Spleen (tissue), 11 donors: ENCODE data around the gene SUPT3H. TPM values are rescaled to one million over a fixed set of nuclear protein-coding genes. Genes with fewer than 3 reads are reported as not detected.

Experiments
- DNase-seq: peaks from one replicate; pipeline ENCODE4 v3.0.0-alpha.2; 2020
- H3K27ac ChIP-seq, 8 donors: fragments of 200-600 bp; sonication (generic) in 7 of 8; 1 replicate in 4 of 8; 2 replicates in 4 of 8; pipeline versions ENCODE4 v1.5.0 to v1.8.0; 2016 to 2021; ENCODE audit warnings: inconsistent platforms in 4 of 8, mild to moderate bottlenecking in 4 of 8, moderate library complexity in 1 of 8
- H3K27me3 ChIP-seq, 7 donors: fragments of 200-600 bp; sonication (generic) in 6 of 7; replicated peaks in 1 of 7; 1 replicate in 4 of 7; 2 replicates in 3 of 7; pipeline versions ENCODE4 v1.5.0 to v1.8.0; 2016 to 2021; ENCODE audit warnings: inconsistent platforms in 3 of 7, mild to moderate bottlenecking in 1 of 7
- H3K36me3 ChIP-seq, 6 donors: fragments of 200-600 bp; sonication (generic) in 5 of 6; 1 replicate in 4 of 6; 2 replicates in 2 of 6; pipeline versions ENCODE4 v1.5.0 to v1.8.0; 2016 to 2021; ENCODE audit warnings: inconsistent platforms in 2 of 6
- H3K4me1 ChIP-seq, 6 donors: fragments of 200-600 bp; sonication (generic) in 5 of 6; 1 replicate in 3 of 6; 2 replicates in 3 of 6; pipeline versions ENCODE4 v1.5.0 to v1.8.0; 2016 to 2021; ENCODE audit warnings: inconsistent platforms in 3 of 6
- H3K4me3 ChIP-seq, 8 donors: fragments of 200-600 bp; sonication (generic) in 7 of 8; 1 replicate in 4 of 8; 2 replicates in 4 of 8; pipeline versions ENCODE4 v1.5.0 to v1.8.0; 2016 to 2021; ENCODE audit warnings: inconsistent platforms in 4 of 8, mild to moderate bottlenecking in 4 of 8, moderate library complexity in 2 of 8
- H3K9me3 ChIP-seq, 8 donors: fragments of 200-600 bp; sonication (generic) in 7 of 8; 1 replicate in 4 of 8; 2 replicates in 4 of 8; pipeline versions ENCODE4 v1.5.0 to v1.8.0; 2016 to 2021; ENCODE audit warnings: inconsistent platforms in 4 of 8
- POLR2A ChIP-seq, 3 donors: fragments of 450-650 bp; IDR thresholded peaks; one replicate each; pipeline ENCODE4 v1.5.1; 2017; ENCODE audit warnings: antibody characterized with exemption in 3 of 3, mild to moderate bottlenecking in 1 of 3
- POLR2AphosphoS5 ChIP-seq, 3 donors: sonication (generic); formaldehyde crosslinking; IDR thresholded peaks; one replicate each; pipeline ENCODE4 v1.5.1; 2017; ENCODE audit warnings: antibody characterized with exemption in 3 of 3
- WGBS, 5 donors: extraction: QIAGEN DNeasy Blood & Tissue Kit in 3 of 5; methylation state at CpG; one replicate each; pipeline versions ENCODE4 v1.1.5 to v1.1.7; 2013 to 2018; 5-methylcytosine and 5-hydroxymethylcytosine counted together
- intact Hi-C: fragments of 100-400 bp; cut with DNase I; formaldehyde crosslinking; loops from one replicate; pipeline ENCODE4 v1.15.0; 2023; ENCODE audit warnings: low total_unique reads
- polyA plus RNA-seq, 3 donors: library from polyadenylated mRNA; stranded (reverse); fragments of 200-250 nt; gene quantifications; one replicate each; pipeline ENCODE4 v1.2.1, GENCODE V29; 2013
- total RNA-seq, 7 donors: library from RNA; depleted of rRNA in 3 of 7; stranded (reverse); fragments of >200 nt in 3 of 7; fragmentation: NEBNext Ultra II Directional in 4 of 7; extraction: Animal tissue kit (Norgen Biotek cat#: 25700) in 4 of 7; gene quantifications; one replicate each; pipeline versions ENCODE4 v1.1.0 to v1.2.1, GENCODE V29; 2016 to 2021
- TF ChIP-seq, protein P1 (sequence below), 11 experiments: fragments of 200-600 bp in 7 of 11; fragments of 450-650 bp in 4 of 11; sonication (generic) in 4 of 11; IDR thresholded peaks in 8 of 11; conservative IDR thresholded peaks in 3 of 11; 1 replicate in 7 of 11; 2 replicates in 4 of 11; pipeline versions ENCODE4 v1.4.0 to v1.8.0; 2016 to 2021; ENCODE audit warnings: antibody characterized with exemption in 11 of 11, inconsistent platforms in 4 of 11, mild to moderate bottlenecking in 1 of 11
- donor health status: healthy with polysubstance abuse.
- donor health status: DM: no; HTN: no; CAD: no; lungs with moderate emphysema.
- donor health status: DM: no; HTN: no; CAD: no.
- donor health status: Bipolar disorder and iron deficiency.
- donor health status: healthy.
- donor health status: DM: no; HTN: no; CAD: no.
- donor health status: DM: yes; HTN: yes; CAD: no.

The SUPT3H gene
- total and polyA plus RNA-seq, 10 donors, result 3.1 to 16.8 (median 6.2) TPM

DNA sequence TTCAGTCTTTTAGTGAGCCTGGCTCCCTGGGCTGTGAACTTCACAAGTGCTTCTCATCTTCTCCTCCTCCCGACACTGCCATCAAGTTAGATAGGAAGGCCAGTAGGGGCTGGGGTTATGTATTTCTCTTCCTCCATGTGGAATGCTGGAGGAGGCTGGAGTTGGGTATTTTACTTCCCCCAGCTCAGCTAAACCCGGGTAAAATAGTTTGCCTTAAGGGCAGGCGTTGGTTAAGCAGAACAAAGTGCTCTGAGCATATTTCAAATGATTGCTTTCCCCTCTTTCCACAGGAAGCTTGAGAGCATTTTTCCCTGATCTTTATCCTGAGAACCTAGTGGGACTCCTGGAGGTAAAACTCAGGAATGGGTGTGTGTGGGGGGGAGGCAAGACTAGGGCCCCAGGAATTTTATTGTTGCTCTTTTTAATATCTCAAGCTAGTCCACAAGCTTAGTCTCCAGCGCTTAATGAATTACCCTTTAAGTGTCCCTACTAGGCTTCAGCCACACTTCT, 16.9 kb upstream of the SUPT3H start:
- Histone ChIP-seq H3K4me1 (no peaks in the 10 kb centered on the region), H3K36me3 (no peaks in the 10 kb centered on the region), H3K4me3 (no peak overlapping the region), H3K27me3 (peaks cover 0 to 5% (median 0%) of the 10 kb centered on the region in 7 donors), H3K9me3 (peaks cover 0 to 24% (median 15%) of the 10 kb centered on the region in 8 donors), H3K27ac (no peak overlapping the region)
- no peak for TF ChIP-seq POLR2AphosphoS5 (IDR thresholded peaks at IDR 0.05)
- TF ChIP-seq, protein P1, sequence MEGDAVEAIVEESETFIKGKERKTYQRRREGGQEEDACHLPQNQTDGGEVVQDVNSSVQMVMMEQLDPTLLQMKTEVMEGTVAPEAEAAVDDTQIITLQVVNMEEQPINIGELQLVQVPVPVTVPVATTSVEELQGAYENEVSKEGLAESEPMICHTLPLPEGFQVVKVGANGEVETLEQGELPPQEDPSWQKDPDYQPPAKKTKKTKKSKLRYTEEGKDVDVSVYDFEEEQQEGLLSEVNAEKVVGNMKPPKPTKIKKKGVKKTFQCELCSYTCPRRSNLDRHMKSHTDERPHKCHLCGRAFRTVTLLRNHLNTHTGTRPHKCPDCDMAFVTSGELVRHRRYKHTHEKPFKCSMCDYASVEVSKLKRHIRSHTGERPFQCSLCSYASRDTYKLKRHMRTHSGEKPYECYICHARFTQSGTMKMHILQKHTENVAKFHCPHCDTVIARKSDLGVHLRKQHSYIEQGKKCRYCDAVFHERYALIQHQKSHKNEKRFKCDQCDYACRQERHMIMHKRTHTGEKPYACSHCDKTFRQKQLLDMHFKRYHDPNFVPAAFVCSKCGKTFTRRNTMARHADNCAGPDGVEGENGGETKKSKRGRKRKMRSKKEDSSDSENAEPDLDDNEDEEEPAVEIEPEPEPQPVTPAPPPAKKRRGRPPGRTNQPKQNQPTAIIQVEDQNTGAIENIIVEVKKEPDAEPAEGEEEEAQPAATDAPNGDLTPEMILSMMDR (IDR thresholded peaks at IDR 0.05 in 8 of 11, conservative IDR thresholded peaks at IDR 0.05 in 3 of 11), result no peak
- TF ChIP-seq POLR2A (IDR thresholded peaks at IDR 0.05), result no peak
- intact Hi-C loops, result no loop called here
- no peak for DNase-seq
- WGBS, 5 donors, result 76 to 91% (median 87%) methylated on average over 4 of the region's 4 CpGs

DNA sequence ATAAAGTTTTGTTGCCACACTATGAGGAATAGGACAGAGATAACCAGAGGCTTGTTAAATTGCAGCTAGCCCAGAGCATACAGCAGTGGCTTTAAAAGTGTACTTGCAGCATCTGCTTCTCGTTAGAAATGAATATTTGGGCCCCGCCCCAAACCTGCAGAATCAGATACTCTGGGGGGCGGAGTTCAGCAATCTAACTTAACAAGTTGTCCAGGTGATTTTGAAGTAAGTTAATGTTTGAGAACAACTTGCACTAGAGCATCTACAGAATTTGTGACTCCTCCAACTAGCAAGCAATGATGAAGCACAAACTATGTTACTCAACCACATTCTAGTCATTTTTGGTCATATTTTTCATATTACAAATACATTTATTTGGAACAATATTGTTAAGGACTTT, 10.6 kb upstream of the SUPT3H start:
- peaks cover 0 to 6% (median 0%) of the 10 kb centered on the region in 7 donors for H3K27me3 ChIP-seq
- no peaks in the 10 kb centered on the region for H3K4me1 ChIP-seq
- 72 to 90% (median 88%) methylated on average over 3 of the region's 3 CpGs for WGBS, 5 donors
- H3K9me3 ChIP-seq, result peaks cover 0 to 18% (median 14%) of the 10 kb centered on the region in 8 donors
- TF ChIP-seq POLR2A (IDR thresholded peaks at IDR 0.05) (no peak), POLR2AphosphoS5 (IDR thresholded peaks at IDR 0.05) (no peak)
- TF ChIP-seq, protein P1 (IDR thresholded peaks at IDR 0.05 in 8 of 11, conservative IDR thresholded peaks at IDR 0.05 in 3 of 11), result no peak
- no peak for DNase-seq
- no peak overlapping the region for H3K4me3 ChIP-seq
- no peaks in the 10 kb centered on the region for H3K36me3 ChIP-seq
- intact Hi-C loops, result no loop called here
- no peak overlapping the region for H3K27ac ChIP-seq

DNA sequence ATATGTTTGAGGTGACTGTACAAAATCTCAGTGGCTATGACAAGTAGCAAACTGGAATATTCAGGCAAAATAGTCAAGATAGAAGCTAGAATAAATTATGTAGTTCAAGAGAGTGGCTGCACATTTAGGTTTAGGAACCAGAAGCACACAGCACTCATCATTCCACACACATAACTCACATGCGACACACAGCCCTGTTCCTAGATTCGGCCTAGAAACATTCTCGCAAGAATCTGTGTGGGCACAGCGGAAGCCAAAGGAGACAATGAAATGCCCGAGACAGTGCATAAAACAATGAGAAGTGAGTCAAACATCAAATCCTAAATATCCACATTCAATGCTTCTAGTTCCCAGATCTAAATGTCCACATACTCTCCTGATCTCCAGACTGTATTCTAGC, 9.5 kb upstream of the SUPT3H start:
- no peak for TF ChIP-seq POLR2A (IDR thresholded peaks at IDR 0.05)
- TF ChIP-seq POLR2AphosphoS5 (IDR thresholded peaks at IDR 0.05), result no peak
- TF ChIP-seq, protein P1 (IDR thresholded peaks at IDR 0.05 in 8 of 11, conservative IDR thresholded peaks at IDR 0.05 in 3 of 11), result no peak
- WGBS, 5 donors, result 93 to 99% (median 98%) methylated on average over 5 of the region's 5 CpGs
- DNase-seq, result no peak
- Histone ChIP-seq H3K4me1 (no peaks in the 10 kb centered on the region), H3K4me3 (no peak overlapping the region), H3K9me3 (peaks cover 0 to 7% (median 3%) of the 10 kb centered on the region in 8 donors), H3K27ac (no peak overlapping the region), H3K27me3 (peaks cover 0 to 6% (median 0%) of the 10 kb centered on the region in 7 donors), H3K36me3 (no peaks in the 10 kb centered on the region)
- intact Hi-C loops, result no loop called here

DNA sequence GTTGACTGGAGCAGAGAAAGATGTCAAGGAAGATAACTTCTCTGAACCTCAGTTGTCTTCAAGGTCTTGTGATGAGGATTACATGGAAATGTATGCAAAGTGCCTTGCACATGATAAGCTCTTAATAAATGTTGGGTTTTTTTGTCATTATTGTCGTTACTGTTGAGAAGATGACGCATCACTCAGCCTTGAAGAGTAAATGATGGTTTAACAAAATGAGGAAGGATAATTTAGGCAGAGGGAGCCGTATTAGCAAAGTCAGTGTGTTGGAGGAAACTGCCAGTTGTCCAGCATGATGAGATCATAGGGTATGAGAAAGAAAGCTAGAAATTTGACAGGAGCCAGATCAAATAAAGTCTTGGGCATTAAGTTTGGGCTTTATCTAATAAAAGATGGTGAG, 8.8 kb upstream of the SUPT3H start:
- no peak for DNase-seq
- Histone ChIP-seq H3K27me3 (peaks cover 0 to 6% (median 0%) of the 10 kb centered on the region in 7 donors), H3K9me3 (no peaks in the 10 kb centered on the region), H3K36me3 (no peaks in the 10 kb centered on the region), H3K4me3 (no peak overlapping the region), H3K27ac (no peak overlapping the region), H3K4me1 (no peaks in the 10 kb centered on the region)
- no peak for TF ChIP-seq POLR2A (IDR thresholded peaks at IDR 0.05)
- no peak for TF ChIP-seq POLR2AphosphoS5 (IDR thresholded peaks at IDR 0.05)
- 73 to 83% (median 75%) methylated on average over 3 of the region's 3 CpGs for WGBS, 5 donors
- intact Hi-C loops, result no loop called here
